CD4-positive, alpha-beta T cell treated with Interleukin-4 for 1 hour (primary cell): ENCODE measurements around the gene LTBP1.
"Not testable (repeated sequence)": the region's sequence is repeated elsewhere in the genome, so short reads cannot be mapped to it uniquely, and the experiment has no call there.

Experiments used
- DNase-seq, 2 donors: peaks; one replicate each; pipeline ENCODE4 v3.0.0-alpha.2; 2020 to 2022

LTBP1 gene

GRCh38 chr2:33051586-33052360 is 105.0 kb downstream of the LTBP1 start:
- no peak for DNase-seq

DNA sequence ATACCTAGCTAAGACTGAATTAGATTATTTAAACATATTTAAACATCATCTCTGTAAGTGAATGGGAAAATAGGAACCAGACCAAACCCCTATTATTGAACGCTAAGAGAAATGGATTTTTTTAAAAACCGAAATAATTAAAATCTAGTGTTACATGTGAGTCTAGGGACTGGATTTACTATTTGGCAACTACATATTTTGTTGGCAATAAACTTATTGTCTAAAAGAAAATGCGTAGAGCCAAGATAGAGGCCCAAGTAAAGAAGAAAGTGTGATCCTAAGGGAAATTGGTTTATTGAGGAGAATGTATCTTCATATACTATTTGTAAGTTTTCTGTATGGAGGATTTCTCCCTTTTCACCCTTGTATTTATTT is 105.6 kb downstream of the LTBP1 start:
- DNase-seq: no peak

DNA sequence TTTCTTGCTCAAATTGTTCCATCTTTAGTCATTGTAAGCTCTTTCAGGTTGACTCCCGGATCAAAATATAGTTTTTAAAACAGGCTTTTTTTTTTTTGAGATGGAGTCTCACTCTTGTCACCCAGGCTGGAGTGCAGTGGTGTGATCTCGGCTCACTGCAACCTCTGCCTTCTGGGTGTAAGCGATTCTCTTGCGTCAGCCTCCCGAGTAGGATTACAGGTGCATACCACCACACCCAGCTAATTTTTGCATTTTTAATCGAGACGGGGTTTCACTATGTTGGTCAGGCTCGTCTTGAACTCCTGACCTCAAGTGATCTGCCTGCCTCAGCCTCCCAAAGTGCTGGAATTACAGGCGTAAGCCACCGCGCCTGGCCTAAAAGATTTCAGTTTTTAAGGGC is 106.0 kb downstream of the LTBP1 start:
- DNase-seq: not testable (repeated sequence)

- DNase-seq: no peak
Observed at GRCh38 chr2:33056170-33056569, 109.4 kb downstream of the LTBP1 start.

DNA sequence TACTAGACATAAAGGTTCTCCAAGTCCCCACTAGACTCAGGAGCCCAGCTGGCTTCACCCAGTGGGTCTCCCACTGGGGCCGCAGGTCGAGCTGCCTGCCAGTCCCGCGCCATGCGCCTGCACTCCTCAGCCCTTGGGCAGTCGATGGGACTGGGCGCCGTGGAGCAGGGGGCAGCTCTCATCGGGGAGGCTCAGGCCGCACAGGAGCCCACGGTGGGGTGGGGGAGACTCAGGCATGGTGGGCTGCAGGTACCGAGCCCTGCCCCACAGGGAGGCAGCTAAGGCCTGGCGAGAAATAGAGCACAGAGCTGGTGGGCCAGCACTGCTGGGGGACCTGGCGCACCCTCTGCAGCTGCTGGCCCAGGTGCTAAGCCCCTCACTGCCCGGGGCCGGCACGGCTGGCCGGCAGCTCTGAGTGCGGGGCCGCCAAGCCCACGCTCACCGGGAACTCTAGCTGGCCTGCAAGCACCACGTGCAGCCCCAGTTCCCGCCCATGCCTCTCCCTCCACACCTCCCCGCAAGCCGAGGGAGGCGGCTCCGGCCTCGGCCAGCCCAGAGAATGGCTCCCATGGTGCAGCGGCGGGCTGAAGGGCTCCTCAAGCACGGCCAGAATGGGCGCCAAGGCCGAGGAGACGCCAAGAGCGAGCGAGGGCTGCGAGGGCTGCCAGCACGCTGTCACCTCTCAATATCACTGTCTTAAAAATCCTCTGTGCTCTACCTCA is 110.7 kb downstream of the LTBP1 start:
- not testable (repeated sequence) for DNase-seq

DNA sequence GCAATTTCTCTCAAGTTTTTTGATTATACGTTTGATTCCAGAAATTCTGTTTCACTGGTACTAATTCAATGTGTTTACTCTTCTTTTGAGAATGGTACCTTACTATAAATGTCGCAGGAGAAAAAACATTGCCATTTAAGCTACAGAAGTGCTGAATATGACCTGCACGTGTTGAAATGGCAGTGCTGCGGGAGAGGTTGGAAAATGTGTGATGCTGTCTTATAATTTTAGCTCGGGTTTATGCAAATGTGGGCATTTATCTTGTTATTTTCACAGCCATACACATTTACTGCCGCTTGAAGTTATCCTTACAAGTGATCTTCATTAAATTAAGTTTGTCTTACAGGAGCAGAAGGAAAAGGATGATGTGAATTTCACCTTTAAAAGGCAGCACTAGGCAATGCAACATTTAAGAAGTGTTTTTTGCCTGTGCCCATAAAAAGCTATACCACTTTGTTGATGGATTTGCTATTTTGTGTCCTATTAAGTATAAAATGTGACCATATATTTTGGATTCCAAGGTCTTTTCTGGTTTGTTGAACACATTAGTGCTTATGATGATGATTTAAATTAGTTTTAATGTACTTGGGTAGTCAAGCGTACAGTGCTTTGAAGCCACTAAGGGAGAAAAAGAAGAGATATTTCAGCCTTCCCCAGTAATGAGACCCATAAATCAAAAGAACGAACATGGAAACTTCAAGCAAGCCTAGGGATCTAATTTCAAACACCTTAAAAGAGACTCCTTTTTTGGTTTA is 112.1 kb downstream of the LTBP1 start:
- DNase-seq: no peak

DNA sequence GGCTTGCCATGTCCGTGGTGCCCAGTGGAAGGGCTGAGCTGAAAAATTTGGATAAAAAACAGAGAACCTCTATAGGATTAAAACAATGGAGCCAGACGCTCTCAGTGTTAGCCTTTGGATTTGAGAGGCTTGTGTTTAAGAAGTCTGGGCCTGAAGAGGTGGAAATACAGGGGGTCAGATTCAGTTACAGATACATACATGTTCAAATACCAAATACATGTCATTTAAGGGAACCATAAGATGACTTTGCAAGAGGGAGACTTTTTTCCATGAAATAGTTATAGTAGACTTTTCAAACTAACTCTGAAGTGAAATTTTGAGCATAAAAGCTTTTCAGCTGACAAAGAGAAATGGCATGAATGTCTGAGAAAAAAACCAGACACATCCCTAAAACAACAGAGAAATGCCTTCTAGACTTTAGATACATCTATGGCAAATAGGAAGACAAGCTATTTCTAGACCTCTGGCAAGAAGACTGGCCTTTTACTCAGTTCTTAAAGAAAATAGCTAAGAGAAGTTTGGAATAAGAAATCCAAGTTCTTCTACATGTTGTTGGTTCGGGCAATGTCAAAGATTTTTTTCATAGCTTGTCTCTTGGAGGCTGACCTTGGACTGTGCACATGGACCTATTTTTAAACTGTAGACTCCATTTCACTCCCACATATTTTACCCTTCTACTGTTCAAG is 112.9 kb downstream of the LTBP1 start:
- DNase-seq: no peak

DNA sequence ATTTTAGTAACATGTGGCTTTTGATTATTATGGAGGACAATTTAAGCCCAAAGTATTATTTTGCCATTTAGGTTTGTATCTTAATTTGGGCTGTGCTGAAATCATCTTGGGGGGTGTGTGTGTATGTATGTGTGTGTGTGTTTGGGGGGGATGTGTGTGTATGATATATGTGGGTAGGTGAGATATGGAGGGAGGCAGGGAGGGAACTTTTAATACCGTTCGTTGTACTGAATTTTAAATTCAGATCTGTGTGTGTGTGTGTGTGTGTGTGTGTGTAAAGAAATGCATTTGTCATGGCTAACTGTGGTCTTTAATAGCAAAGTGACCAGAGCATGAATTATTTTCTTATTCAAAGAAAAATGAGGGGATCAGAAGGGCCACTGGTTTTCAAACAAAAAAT is 113.7 kb downstream of the LTBP1 start:
- no peak for DNase-seq

DNA sequence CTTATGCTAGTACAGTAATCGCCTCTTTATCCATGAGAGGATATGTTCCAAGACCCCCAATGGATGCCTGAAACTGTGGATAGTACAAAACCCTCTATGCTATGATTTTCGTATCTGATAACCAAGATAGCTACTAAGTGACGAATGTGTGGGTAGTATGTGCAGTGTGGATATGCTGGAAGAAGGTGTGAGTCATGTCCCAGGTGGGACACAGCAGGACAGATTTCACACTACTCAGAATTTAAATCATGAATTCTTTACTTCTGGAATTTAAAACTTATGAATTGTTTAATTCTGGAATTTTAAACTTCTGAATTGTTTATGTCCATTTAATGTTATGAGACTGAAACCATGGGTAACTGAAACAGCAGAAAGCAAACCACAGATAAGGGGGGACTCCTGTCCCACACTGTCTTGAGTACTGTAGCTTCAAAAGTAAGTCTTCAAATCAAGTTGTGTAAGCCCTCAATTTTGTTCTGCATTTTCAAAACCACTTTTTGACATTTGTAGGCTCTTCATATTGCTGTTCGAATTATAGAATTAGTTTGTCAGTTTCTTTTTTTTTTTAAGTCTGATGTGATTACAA is 116.0 kb downstream of the LTBP1 start:
- DNase-seq: no peak

- no peak for DNase-seq
Observed at GRCh38 chr2:33064349-33064801, 117.6 kb downstream of the LTBP1 start.

DNA sequence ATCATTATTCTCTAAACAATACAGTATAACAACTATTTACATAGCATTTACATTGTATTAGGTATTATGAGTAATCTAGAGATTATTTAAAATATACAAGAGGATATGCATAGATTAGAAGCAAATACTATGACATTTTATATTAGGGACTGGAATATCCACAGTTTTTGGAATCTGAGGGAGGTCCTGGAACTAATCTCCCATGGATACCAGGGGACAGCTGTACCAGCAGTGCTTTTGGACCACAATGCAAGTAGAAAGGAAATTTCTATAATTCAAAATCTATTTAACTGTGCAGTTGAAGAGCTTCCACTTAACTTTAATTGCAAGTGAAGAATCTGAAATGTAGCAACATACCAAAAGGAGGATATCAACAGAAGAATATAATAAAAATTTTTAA is 120.8 kb downstream of the LTBP1 start:
- DNase-seq: no peak

- no peak for DNase-seq
Observed at GRCh38 chr2:33068261-33068660, 121.5 kb downstream of the LTBP1 start.

- DNase-seq: no peak
Observed at GRCh38 chr2:33069894-33070651, 123.3 kb downstream of the LTBP1 start.

DNA sequence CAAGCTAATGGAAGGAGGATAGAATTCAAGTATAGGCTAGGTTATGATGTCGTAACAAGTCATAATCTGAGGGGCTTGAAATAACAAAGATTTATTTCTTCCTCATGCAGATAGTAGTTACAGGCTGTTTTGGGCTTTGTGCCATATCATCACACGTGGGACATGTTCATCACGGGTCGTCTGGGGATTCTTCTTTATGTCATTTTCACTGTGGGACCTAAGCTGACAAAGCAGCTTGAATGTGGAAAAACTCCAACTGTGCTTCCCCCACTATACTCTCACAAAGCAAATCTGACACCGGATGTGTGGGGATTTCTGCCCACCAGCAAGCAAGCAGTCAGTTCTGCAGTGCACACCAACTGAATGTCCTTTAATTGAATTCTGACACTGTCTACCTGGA is 124.8 kb downstream of the LTBP1 start:
- DNase-seq: no peak

GRCh38 chr2:33072614-33073013 is 125.9 kb downstream of the LTBP1 start:
- DNase-seq: no peak

DNA sequence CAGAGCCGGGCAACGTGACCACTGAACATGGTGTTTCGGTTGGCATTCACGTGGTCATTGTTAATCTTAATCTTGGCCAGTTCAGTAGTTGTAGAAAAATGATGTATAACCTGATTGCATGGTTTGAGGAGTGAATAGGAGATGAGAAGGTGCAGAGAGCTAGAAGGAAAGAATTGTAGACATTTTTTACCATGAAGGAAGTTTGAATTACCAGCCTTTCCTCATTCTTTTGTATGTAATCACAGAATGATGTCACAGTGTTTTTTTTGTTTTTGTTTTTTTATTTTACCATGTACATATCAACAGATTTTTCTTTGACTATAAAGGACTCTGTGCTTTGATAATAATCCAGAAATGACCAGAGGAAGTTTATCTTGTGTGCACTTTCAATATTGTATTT is 126.3 kb downstream of the LTBP1 start:
- DNase-seq: no peak

DNA sequence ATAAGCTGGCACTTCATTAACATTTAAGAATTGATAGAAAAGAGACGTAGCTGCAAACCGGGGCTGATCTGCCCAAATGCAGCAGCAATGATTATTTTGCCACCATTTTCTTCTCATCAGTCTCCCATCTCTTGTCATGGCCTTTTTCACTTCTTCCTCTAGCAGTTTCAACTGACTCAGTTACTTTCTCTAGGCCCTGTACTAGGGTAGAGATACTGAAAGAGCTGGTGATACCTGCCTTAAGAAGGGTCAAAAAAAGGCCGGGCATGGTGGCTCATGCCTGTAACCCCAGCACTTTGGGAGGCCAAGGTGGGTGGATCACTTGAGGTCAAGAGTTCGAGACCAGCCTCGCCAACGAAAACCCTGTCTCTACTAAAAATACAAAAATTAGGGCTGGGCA is 127.4 kb downstream of the LTBP1 start:
- DNase-seq: no peak

DNA sequence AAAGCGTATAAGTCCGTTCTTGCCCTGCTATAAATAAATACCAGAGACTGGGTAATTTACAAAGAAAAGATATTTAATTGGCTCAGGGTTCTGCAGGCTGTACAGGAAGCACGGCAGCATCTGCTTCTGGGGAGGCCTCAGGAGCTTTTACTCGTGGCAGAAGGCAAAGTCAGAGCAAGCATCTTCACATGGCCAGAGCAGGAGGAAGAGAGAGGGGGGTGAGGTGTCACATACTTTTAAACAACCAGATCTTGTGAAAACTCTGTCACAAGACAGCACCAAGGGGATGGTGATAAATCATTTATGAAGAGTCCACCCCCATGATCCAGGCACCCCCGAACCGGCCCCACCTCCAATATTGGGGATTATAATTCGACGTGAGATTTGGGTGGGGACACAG is 130.6 kb downstream of the LTBP1 start:
- DNase-seq: no peak

DNA sequence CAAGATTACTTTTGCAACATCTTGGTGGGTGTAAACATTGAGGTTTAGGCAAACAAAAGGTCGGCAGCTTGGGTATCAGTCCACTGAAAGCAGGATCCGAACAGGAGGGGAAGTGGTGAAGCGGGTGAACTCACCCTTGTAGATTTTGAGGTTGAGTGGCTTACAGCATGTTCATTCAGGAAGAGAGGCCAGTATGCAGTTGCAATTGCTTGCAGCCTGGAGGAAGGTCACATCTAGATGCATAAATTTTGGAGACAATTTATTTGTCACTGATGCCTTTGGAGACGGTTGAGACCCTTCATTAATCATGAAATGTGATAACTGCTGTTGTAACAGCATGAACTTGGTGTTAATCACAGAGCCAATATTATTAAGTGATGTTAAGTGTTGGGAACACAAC is 131.1 kb downstream of the LTBP1 start:
- no peak for DNase-seq

DNA sequence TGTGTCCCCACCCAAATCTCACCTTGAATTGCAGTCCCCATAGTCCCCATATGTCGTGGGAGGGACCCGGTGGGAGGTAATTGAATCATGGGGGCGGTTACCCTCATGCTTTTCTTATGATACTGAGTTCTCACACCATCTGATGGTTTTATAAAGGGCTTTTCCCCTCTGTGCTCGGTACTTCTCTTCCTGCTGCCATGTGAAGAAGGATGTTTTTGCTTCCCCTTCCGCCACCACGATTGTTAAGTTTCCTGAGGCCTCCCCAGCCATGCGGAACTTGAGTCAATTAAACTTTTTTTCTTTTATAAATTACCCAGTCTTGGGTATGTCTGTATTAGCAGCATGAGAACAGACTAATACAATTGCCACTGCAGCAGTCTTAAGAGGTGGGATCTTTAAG is 134.9 kb downstream of the LTBP1 start:
- no peak for DNase-seq

DNA sequence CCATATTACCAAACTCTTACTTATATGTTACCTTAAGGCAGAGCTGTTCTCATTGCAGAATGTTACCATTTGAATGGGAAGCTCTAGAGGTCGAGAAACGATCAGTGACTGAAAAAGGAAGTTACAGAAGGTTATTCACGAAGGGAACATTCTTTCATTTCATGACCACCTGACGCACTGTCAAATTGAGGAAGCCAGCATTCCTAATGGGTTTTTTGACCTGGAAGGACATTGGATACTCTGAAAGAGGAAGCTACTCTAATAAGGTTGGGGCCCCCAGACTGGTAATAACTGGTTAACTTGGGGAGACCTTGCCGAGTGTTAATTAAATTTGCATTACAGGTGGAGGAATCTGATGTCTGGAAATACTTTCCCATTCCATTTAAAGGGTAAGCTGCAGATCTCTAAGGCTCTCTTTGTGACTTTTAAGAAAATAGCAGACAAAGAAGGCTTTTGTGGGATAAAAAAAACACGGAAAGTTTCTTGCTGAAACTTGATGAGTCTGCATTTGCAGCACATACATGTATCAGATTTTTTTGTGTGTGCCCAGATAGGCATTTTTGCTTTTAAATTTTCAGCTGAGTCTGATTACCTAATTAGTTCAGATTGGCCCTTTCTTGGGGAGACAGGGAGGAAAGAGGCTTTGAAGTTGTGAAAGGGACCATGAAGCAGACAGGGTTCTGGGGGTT is 137.1 kb downstream of the LTBP1 start:
- no peak for DNase-seq
